Measurements from ENCODE around the gene KYAT1. TPM values are rescaled to one million over a fixed set of nuclear protein-coding genes. Genes with fewer than 3 reads are reported as not detected.
A peak's percentile ranks its signal among the peaks of the same experiment; 100 is the strongest.

KYAT1 gene
- total and polyA plus RNA-seq, 2 of the 13 experiments (the other 11 are each of a cell fraction or from before 2014, with no cell fraction given) = 9.2 to 46.5 TPM

GRCh38 chr9:128786681-128787601, 94.8 kb downstream of the KYAT1 start, which contains the start of gene TBC1D13 (continued):
- TF ChIP-seq ARID4A (CRISPR knock-in tag; IDR thresholded peaks at IDR 0.05; ENCODE audit: borderline replicate concordance) = peak; percentile 99
- no peak for TF ChIP-seq ZNF383 (CRISPR knock-in tag; IDR thresholded peaks at IDR 0.05; ENCODE audit: borderline replicate concordance)
- TF ChIP-seq ZNF20 (CRISPR knock-in tag; IDR thresholded peaks at IDR 0.05) = no peak
- TF ChIP-seq ZNF678 (CRISPR knock-in tag; IDR thresholded peaks at IDR 0.05) = peak; percentile 89
- no peak for TF ChIP-seq ZNF282 (IDR thresholded peaks at IDR 0.05; ENCODE audit: partially characterized antibody)
- TF ChIP-seq GRHL1 (CRISPR knock-in tag; conservative IDR thresholded peaks at IDR 0.05) = no peak; the same call in 1 of the 2 replicates
- TF ChIP-seq ZNF788 (CRISPR knock-in tag; IDR thresholded peaks at IDR 0.05; ENCODE audit: borderline replicate concordance) = peak; percentile 99
- 0 out of 2 replicates have a peak, but pooled peaks have one; percentile 61 for TF ChIP-seq ZNF546 (CRISPR knock-in tag; conservative IDR thresholded peaks at IDR 0.05)
- peak; percentile 42; the same call in 1 of the 2 replicates for TF ChIP-seq PLSCR1 (CRISPR knock-in tag; IDR thresholded peaks at IDR 0.05; ENCODE audit: borderline replicate concordance)
- TF ChIP-seq PAF1 (CRISPR knock-in tag; IDR thresholded peaks at IDR 0.05) = no peak
- no peak for TF ChIP-seq PTBP1 (IDR thresholded peaks at IDR 0.05; ENCODE audit: low read depth, low read length, poor library complexity, severe bottlenecking)
- peak; percentile 89 for TF ChIP-seq PHF5A (CRISPR knock-in tag; IDR thresholded peaks at IDR 0.05; ENCODE audit: low read depth, unreplicated experiment)
- peak; percentile 99 for TF ChIP-seq ZNF687 (CRISPR knock-in tag; IDR thresholded peaks at IDR 0.05)
- TF ChIP-seq HBP1 (CRISPR knock-in tag; IDR thresholded peaks at IDR 0.05; ENCODE audit: low read depth) = peak; percentile 95; the same call in 1 of the 2 replicates
